Brain microvascular endothelial cell (primary cell): ENCODE data around the gene DIS3L2.
"Not testable (repeated sequence)": the region's sequence is repeated elsewhere in the genome, so short reads cannot be mapped to it uniquely, and the experiment has no call there.

Source experiments
- DNase-seq: peaks from one replicate; pipeline ENCODE4 v3.0.0-alpha.2; 2020
- H3K27ac ChIP-seq: fragments of 250-450 bp; sonication (Bioruptor Pico); 2 replicates; pipeline ENCODE4 v1.5.1; 2020; ENCODE audit warnings: mild to moderate bottlenecking, moderate library complexity
- H3K27me3 ChIP-seq: fragments of 250-450 bp; sonication (Bioruptor Pico); replicated peaks from 2 replicates; pipeline ENCODE4 v1.5.1; 2020; ENCODE audit warnings: mild to moderate bottlenecking
- H3K36me3 ChIP-seq: fragments of 250-450 bp; sonication (Bioruptor Pico); replicated peaks from 2 replicates; pipeline ENCODE4 v1.5.1; 2020; ENCODE audit warnings: mild to moderate bottlenecking
- H3K4me3 ChIP-seq: 2 replicates; pipeline ENCODE4 v1.5.1; 2011; ENCODE audit warnings: low read depth, mild to moderate bottlenecking, control low read depth, low read length, moderate library complexity
- in situ Hi-C: cut with HindIII; loops from 2 replicates; pipeline ENCODE4 v1.10.0; 2017; ENCODE audit warnings: low sequenced_read_pairs, low pct_ligation_motif_present
- TF ChIP-seq, protein P1 (sequence below): IDR thresholded peaks from 2 replicates; pipeline ENCODE4 v1.5.1; 2011; ENCODE audit warnings: low read depth, mild to moderate bottlenecking, moderate library complexity, low read length, control low read depth, inconsistent platforms; ENCODE audit errors: missing control alignments

DIS3L2 gene

DNA sequence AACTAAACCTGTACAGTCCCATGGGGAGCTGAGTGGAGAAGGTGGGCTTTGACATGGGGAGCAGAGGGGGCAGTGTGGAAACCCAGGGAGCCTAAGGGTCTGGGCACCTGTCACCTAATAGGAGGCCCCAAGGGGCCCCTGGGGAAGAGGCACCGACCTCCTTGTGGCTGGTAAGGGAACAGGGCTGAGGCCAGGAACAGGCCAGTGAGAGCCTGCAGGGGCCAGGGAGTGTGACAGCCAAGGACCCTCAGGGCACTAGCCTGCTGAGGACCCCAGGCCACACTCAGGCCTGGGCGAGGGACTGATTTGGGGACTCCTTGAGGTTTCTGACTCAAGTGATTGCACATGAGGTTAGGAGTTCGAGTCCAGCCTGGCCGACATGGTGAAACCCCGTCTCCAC, 392.6 kb downstream of the DIS3L2 start:
- in situ Hi-C loops = no loop called here
- no peak for DNase-seq
- peaks cover 49% of the 10 kb centered on the region for H3K27me3 ChIP-seq
- TF ChIP-seq, protein P1, sequence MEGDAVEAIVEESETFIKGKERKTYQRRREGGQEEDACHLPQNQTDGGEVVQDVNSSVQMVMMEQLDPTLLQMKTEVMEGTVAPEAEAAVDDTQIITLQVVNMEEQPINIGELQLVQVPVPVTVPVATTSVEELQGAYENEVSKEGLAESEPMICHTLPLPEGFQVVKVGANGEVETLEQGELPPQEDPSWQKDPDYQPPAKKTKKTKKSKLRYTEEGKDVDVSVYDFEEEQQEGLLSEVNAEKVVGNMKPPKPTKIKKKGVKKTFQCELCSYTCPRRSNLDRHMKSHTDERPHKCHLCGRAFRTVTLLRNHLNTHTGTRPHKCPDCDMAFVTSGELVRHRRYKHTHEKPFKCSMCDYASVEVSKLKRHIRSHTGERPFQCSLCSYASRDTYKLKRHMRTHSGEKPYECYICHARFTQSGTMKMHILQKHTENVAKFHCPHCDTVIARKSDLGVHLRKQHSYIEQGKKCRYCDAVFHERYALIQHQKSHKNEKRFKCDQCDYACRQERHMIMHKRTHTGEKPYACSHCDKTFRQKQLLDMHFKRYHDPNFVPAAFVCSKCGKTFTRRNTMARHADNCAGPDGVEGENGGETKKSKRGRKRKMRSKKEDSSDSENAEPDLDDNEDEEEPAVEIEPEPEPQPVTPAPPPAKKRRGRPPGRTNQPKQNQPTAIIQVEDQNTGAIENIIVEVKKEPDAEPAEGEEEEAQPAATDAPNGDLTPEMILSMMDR = no peak
- H3K27ac ChIP-seq = no peak overlapping the region
- H3K4me3 ChIP-seq = no peak overlapping the region
- H3K36me3 ChIP-seq = no peaks in the 10 kb centered on the region

DNA sequence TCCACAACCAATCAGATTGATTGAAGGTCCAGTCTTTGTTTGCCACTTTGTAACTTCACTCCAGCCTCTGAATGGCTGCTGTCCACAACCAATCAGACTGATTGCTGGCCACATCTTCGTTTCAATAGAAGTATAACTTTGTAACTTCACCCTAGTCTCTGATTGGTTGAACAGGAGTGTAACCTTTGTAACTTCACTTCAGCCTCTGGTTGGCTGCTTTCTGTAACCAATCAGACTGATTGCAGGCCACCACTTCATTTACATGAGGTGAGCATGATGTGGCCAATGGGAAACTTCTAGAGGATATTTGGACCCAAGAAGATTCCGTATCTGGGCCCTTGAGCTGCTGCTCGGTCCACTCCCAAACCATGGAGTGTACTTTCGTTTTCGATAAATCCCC, 400.1 kb downstream of the DIS3L2 start:
- in situ Hi-C loops = no loop called here
- no peak for DNase-seq
- H3K27me3 ChIP-seq = peaks cover 2% of the 10 kb centered on the region
- no peaks in the 10 kb centered on the region for H3K36me3 ChIP-seq
- TF ChIP-seq, protein P1 = no peak
- H3K4me3 ChIP-seq = no peak overlapping the region
- H3K27ac ChIP-seq = no peak overlapping the region

DNA sequence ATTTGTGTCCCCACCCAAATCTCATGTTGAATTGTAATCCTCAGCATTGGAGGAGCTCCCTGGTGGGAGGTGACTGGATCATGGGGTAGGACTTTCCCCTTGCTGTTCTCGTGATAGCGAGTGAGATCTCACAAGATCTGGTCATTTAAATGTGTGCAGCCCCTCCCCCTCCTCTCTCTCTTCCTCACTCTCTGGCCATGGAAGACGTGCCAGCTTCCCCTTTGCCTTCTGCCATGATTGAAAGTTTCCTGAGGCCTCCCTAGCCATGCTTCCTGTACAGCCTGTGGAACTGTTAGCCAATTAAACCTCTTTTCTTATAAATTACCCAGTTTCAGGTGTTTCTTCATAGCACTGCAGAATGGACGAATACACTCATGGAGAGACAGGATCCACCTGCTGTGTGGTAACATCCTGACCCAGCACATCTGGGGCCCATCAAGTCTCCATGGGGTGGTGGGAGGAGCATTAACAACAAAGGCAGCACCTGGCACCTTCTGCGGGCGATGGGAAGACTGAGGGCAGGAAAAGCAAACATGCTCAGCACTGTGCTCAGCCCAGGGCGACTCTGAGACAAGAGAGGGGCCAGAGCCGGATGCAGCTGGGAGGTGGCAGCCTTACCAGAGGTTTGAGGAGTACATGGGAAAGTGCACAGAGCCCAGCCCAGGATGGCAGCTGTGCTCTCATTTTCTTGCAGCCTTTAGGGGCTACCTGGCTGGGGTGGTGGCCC, 400.8 kb downstream of the DIS3L2 start:
- no peaks in the 10 kb centered on the region for H3K27me3 ChIP-seq
- H3K4me3 ChIP-seq = no peak overlapping the region
- TF ChIP-seq, protein P1 = no peak
- no peaks in the 10 kb centered on the region for H3K36me3 ChIP-seq
- no peak overlapping the region for H3K27ac ChIP-seq
- no peak for DNase-seq
- in situ Hi-C loops = no loop called here

GRCh38 chr2:232363064-232363783, 401.7 kb downstream of the DIS3L2 start:
- TF ChIP-seq, protein P1 = peak; percentile 1
- H3K27me3 ChIP-seq, DNase-seq, H3K27ac ChIP-seq, H3K36me3 ChIP-seq, H3K4me3 ChIP-seq, in situ Hi-C loops: not testable (repeated sequence)

DNA sequence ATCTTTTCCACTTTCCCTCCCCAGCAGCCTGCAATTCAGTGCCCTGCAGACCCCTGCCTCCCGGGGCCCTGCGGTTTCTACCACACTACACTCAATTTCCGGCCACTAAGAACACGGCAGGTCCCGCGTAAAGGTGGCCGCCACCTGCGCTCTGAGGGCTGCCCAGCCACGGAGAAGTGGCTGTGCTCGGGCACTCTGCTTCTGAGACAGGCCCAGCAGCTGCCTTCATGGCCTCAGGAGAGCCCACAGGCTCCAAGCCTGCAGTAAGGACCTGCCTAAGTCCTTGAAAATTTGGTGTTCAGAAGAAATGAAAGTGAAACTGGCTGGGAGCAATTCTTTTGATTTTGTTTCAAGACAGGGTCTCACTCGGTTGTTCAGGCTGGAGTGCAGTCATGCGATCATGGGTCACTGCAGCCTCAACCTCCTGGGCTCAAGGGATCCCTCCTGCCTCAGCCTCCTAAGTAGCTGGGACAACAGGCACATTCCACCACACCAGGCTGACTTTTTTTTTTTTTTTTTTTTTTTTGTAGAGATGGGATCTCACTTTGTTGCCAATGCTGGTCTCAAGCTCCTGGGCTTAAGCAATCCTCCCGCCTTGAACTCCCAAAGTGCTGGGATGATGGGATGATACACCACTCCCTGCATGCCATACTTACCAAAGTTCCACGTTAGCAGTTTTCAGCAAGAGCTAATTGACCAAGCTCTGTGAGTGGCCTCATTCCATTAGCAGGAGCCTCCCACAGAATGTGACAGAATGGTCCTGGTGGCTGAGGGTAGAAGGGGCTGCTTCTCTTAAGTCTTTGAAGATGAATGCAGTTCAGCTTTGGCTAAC, 402.5 kb downstream of the DIS3L2 start:
- Histone ChIP-seq H3K27me3 (no peaks in the 10 kb centered on the region), H3K27ac (no peak overlapping the region), H3K36me3 (no peaks in the 10 kb centered on the region), H3K4me3 (no peak overlapping the region)
- no peak for DNase-seq
- TF ChIP-seq, protein P1 = no peak
- in situ Hi-C loops = no loop called here

- H3K4me3 ChIP-seq, DNase-seq, H3K27ac ChIP-seq, H3K36me3 ChIP-seq, in situ Hi-C loops, H3K27me3 ChIP-seq: not testable (repeated sequence)
Measured at GRCh38 chr2:232364806-232365594, 403.5 kb downstream of the DIS3L2 start.
